GM19351 (cell line): Measurements from ENCODE around the gene CRABP2.

Source experiments
- ATAC-seq: cut with Tn5 transposase; IDR thresholded peaks from one replicate; pipeline ENCODE4 v1.9.1; 2021; ENCODE audit warnings: mild to moderate bottlenecking, moderate library complexity; ENCODE audit not compliant: unreplicated experiment

Gene CRABP2

GRCh38 chr1:156709757-156710489 lies 4.5 kb upstream of the CRABP2 start:
- ATAC-seq = no peak

- no peak for ATAC-seq
Observed at GRCh38 chr1:156709031-156709430, 3.6 kb upstream of the CRABP2 start.

DNA sequence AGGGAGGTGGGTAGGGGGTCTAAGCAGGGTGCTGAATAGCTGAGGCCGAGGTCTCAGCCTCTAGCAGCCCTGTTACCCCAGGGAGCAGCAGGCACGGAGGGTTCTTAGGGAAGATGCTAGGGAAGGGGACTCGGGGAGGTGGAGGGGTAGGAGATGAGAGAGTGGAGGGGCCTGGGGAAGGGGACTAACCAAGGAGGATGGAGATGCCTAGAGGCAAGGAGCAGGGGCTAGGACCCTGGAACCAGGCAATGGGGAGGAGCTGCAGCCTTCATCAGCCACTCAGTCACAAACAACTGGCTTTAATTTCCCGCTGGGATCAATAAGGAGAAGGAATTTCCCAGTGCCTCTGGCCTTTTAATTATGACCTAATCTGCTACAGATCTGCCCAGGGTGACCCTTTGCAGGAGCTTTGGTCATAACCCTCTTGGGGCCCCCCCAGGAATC lies 2.9 kb upstream of the CRABP2 start:
- ATAC-seq = no peak

DNA sequence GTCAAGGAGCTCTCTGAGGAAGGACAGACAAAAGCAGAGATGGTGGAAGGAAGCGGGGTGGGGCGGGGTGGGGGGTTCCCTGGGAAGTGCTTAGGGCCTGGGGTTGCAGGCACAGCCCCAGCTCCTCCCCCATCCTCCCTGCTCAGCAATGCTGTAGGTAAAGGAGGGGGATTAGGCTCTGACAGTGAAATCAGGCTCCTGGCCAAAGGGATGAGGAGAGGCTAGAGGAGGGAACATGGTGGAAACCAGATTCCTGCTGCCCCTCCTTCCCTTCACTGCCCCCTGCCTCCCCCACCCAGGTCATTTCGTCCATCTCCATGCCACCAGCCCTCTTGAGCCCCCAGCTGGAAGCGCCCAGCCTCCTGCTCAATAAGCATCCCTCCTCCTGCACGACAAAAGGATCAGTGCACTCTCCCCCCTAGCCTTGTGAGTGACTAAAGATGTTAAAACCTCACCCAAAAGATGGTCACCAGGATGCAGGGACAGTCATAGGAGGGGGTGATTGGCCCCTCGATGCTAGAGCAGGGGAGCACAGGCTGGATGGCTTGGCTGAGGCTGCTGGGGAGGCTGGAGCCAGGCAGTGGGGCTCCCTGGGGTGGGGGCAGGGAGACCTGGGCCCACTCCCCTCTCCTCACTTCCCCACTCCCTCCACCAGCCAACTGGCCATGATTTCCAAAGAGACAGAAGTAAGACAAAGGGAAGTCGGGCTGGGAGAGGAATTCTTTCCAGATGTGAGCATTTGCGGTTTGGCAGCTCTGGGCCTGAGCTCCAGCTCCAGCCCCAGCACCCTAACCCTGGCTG lies 2.2 kb upstream of the CRABP2 start:
- ATAC-seq = no peak

DNA sequence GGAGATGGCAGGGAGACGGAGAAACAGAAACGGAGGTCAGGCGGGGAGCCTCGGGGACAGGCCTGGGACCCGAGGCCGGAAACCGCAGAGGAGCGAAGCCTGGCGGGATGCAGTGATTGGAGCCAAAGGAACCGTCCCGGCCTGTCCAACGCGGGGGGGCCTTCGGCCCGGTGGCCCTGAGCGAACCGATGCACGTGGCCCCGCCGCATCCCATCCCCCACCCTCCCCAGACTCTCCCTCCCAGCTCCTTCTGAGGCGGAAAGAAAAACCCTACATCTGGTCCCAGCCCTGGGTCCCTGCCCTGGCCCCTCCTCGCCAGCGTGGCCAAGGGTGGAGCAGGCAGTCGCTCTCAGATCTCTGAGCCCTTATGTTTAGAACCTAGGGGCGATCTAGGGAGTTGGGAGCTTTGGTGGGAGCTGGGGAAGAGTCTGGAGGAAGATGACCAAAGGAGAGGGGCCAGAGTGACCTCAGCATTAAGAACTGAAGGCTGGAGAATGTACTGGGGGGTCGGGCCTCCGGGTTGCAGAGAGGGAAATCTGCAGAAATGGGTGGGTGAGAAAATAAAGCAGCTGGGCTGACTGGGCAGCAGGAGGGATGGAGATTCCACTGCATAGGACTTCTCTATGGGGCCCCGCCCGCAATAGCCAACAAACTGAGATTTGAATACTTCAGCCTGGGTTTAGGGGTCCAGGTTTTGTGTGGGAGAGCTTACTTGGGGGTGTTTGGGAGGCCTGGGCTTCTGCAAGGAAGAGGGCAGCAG lies 1.5 kb upstream of the CRABP2 start:
- ATAC-seq = no peak

DNA sequence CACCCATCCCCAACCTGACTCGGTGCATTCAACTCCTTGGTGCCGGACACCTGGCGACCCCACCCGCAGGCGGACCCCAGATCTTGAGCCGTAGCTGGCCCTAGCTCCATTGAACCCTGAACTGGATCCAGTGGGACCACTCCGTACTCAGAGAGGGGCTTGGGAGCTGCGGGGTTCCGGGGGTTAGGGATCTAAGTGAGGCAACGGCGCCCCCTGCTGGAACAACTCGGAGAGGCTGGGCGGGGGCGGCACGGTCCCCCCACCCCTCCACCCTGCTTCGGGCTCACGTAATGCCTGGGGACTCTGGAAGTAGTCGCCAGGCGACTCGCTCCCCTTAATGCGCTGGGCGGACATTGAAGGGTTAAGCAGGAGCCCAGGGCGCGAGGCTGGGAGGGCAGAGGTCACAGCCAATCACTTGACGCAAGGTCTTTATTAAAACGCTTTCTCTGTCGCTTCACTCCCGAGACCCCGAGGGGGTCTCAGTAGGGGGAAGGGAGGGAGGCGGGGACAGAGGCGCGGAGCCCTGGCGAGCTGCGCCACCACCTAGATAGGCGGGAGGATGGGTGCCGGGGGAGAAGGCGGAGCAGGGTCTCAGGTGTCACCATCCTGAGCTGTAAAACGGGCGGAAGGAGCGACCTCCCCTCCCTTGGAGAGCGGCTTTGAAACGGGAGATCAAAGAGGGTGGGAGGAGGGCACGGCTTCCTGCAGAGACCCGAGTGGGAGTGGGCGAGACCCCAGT lies 704 bp upstream of the CRABP2 start:
- ATAC-seq = no peak

DNA sequence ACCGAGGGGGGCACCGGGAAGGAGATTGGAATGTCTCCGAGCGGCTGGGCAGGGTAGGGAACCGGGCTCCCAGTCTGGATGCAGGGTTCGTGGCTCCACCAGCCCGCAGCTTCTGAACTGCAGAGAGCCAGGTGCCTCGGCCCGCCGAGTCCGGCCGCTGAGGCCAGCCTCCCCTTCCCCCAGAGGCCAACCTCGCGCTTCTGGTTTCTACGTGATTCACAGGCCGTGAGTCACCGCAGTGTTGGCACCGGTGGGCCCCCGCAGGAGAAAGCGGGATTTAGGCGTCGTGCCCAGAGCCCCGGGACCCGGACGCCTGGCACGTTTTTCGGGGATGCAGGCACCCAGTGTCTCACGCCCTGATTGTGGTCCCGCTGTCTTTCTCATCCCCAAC lies 458 bp downstream of the CRABP2 start:
- ATAC-seq = no peak

GRCh38 chr1:156704166-156704711 lies 1.1 kb downstream of the CRABP2 start:
- ATAC-seq = no peak

GRCh38 chr1:156703741-156704140 lies 1.6 kb downstream of the CRABP2 start:
- ATAC-seq = no peak

- ATAC-seq = no peak
Observed at GRCh38 chr1:156703336-156703735, 2.0 kb downstream of the CRABP2 start.

DNA sequence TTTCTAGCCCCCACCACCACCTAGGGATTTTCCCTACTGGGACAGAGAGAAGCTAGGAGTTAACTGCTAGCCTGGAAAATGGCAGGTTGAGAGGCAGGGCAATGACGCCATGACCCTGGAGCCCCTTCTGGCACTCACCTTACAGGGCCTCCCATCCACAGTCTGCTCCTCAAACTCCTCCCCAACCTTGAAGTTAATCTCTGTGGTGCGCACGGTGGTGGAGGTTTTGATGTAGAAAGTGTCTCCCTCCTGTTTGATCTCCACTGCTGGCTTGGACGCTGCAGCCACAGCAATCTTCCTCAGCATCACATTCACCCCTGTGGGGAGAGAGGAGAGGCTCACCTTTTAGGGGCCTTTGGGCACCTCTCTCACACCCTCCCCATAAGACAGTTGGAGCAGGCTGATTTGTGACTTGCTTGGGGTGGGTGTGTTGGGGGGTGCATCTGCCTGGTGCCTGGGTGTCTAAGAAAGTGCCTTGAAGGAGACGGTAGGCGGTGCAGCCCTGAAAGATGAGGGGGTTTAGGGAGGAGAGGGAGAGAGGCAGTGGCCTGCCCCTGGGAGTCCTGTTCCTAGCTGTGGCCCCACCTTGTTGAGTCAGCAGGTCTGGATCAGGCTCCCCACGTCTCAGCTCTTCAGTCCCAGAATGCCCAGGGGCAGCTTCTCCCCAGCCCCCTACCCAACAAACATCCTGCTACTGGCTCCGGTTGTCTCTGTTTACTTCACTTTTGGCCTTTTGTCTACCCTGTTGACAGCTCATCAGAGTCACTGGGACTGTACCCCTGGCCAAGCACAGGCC lies 4.4 kb downstream of the CRABP2 start:
- no peak for ATAC-seq

GRCh38 chr1:156698995-156699394 lies 6.4 kb downstream of the CRABP2 start:
- ATAC-seq = no peak

- ATAC-seq = no peak
Observed at GRCh38 chr1:156697481-156697880, 7.9 kb downstream of the CRABP2 start.

DNA sequence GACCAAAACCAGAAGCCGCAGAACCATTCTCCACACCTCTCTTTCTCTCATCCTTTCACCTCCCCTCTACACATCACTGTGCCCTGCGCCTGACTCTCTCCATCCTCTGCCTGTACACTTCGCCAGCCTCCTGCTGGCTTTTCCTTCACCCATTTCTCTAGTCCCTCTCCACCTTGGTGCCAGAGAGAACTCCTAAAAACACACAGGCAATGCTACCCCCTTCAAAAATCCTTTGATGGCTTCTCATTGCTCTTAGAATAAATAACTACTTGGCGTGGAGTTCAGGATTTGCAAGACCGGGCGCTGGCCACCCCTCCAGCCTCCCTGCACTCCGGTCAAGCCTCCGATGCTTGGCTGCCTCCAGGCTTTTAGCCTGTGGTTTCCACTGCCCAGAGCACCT lies 8.6 kb downstream of the CRABP2 start:
- no peak for ATAC-seq

DNA sequence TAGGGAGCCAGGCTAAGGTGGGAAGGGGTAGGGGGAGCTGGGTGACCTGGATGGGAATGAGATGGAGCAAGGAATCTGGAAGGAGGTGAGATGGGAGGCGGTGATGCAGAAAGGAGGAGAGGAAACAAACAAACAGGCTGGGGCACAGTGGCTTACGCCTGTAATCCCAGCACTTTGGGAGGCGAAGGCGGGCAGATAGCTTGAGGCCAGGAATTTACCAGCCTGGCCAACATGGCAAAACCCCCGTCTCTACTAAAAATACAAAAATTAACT lies 10.8 kb downstream of the CRABP2 start:
- no peak for ATAC-seq

DNA sequence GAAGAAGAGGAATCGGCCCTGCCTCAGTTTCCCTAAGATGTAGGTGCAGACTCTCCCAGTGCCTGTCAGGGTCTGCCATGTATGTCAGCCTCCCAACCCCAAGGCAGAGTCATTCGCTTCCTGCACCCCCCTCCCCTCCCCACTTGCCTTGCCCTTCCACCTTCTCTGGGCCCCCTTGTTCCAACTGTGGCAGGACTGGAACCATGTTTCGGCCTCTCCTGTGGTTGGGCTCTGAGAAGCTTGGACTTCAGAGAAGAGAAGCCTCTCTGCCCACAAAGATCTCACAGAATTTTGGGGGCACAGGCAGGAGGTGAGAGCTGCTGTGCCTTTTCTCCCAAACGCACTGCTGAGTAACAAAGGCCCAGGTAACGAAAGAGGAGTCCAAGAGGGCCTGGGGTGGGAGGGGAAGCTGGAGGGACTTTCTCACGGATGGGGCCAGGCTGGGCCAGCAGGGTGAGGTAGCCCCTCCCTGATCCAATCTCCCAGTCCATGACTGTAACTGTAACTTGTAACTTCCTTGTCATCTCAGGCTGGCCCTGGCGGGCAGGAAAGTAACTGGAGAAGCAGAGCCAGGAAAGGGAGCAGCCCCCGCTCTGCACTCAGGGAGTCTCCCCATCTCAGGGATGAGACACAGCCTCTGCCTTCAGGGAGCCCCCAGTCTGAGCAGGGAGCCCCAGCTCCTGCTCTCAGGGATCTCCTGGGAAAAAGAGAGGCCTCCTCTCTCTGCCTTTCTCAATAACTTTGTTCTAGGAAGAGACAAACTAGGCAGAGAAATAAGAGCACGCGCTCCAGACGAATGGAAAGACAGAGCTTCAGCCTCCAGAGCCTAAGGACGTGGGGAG lies 11.3 kb downstream of the CRABP2 start:
- ATAC-seq = no peak

DNA sequence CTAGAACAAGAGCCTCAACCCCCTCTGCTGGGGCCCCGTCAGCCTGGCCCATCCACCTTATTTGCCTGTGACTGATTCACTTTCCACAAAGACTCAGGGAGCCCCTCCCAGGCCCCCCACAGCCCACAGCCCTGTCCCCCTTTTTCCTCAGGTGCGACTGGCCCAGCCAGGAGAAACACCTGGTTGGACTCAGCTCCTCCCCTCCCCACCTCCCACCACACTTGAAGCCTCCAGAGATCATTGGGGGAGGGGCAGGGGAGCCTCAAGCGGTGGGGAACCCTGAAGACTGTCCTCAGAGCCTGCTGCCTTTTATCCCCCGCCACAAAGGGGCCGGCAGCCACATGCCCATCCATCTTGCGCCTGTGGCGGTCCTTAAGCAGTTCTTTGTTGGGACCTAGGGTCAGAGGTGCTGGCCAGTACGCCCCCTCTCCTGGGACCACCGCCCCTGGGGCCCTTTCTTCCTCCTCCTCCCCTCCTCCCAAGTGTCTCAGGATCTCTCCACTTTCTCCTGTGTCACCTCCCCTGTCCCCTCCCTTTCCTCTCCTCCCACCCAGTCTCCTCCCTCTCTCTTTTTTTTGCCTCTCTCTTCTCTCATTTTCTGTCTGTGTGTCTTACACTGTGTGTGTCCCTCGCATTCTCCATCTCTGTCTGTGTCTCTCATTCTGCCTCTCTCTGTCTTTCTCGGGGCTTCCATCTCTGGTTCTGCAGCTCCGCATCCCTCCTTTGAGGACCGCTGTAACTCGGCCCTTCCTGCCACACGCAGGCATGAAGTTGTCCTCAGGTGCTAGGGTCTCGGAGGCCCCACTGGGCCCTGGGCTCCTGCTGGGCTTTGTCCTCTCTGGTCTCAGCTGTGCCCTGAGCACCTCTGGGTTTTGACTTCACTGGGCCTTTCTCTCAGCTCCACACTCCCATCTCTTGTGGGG lies 12.2 kb downstream of the CRABP2 start:
- ATAC-seq = no peak

DNA sequence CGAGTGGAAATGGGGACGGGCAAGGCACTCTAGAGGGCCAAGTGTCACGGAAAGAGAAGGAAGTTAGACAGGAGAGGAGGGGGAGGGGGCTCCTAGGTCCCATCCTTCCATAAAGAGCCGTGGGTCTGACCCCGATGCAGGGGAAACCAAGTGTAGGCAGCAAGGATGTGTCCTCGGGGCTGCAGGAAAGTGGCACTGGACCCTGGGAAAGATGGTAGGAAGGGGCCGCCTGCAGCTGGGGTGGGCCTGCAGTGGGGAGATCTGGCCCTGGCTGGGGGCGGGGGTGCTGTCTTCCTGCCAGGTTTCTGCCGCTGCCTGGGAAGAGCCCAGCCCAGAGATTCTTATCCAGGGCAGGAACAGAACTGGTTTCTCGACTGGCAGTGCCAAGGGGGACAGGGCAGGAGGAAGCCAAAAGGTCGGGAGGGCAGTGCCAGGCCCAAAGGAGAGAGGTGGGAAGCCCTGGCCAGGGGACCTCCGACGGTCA lies 12.9 kb downstream of the CRABP2 start:
- no peak for ATAC-seq
